ENCODE measurements around the gene VMP1.
A peak's percentile ranks its signal among the peaks of the same experiment; 100 is the strongest.
"Not testable (repeated sequence)": the region's sequence is repeated elsewhere in the genome, so short reads cannot be mapped to it uniquely, and the experiment has no call there.

Gene VMP1

GRCh38 chr17:59783221-59784047 is 76.0 kb downstream of the VMP1 start:
- no peak for DNase-seq

GRCh38 chr17:59785091-59785799 is 77.8 kb downstream of the VMP1 start:
- no peak for DNase-seq

GRCh38 chr17:59786213-59786535 is 78.7 kb downstream of the VMP1 start:
- DNase-seq = no peak

DNA sequence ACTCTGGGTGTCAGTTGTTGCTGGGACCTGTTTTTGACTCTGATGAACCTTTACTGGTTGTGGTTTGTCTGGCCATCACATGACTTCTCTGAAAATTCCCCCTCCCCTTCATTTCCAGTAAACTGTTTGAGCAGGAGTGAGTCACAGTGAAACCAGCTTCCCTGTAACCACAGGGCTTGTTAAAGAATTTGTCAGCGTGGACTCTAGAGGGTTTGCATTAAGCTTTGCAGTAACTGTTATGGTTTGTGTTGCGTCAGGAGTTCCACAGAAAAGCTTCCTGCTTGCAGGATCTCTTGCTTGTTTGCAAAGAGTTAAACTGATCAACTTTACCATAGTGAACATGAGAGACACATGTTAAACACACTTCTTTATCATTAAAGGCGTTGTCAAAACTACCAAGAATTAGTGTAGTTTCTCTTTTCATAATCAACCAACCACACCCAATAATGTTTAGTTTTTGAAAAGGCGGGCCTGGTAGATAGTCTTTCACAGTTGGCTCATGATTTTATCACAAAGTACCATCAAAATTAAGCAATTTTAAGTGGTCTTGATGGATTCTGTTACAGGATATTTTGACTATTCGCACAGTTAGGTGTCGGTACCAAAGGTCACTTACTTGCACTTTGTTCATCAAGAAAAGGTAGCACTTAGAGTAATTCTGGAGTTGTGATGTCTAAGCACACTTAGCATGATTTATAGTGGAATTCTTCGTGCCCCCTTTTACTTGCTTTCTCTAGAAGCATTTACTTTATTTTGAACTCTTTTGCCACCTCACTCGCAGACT is 79.3 kb downstream of the VMP1 start:
- DNase-seq = peak; percentile 51

- DNase-seq = not testable (repeated sequence)
Observed at GRCh38 chr17:59789849-59790248, 82.4 kb downstream of the VMP1 start.

DNA sequence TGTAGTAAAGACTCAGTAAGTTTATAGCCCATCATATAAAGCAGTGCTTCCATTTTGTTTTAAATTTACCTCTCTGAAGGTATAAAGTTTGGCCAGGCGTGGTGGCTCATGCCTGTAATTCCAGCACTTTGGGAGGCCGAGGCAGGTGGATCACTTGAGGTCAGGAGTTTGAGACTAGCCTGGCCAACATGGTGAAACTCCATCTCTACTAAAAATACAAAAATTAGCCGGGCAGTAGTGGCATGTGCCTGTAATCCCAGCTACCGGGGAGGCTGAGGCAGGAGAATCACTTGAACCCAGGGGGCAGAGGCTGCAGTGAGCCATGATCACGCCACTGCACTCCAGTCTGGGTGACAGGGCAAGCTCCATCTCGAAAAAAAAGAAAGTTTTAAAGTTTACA is 83.0 kb downstream of the VMP1 start:
- not testable (repeated sequence) for DNase-seq

DNA sequence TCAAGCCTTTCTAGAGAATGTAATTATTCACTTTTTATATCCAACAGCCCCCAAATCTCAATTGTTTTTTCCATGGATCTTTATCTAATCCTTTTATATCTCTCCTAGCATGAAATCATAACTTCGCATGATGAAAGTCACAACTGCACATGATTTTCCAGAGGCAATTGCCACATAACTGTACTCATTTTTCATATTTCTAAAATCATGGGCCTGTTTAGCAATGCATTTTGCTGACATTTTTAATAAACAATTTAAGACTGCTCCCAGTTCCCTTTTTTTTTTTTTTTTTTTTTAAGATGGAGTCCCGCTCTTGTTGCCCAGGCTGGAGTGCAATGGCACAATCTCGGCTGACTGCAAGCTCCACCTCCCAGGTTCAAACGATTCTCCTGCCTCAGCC is 83.5 kb downstream of the VMP1 start:
- DNase-seq = no peak

- DNase-seq = no peak
Observed at GRCh38 chr17:59791603-59792457, 84.4 kb downstream of the VMP1 start.

GRCh38 chr17:59792458-59792823 is 85.0 kb downstream of the VMP1 start:
- DNase-seq = not testable (repeated sequence)

GRCh38 chr17:59793205-59793604 is 85.8 kb downstream of the VMP1 start:
- no peak for DNase-seq

GRCh38 chr17:59796138-59796537 is 88.7 kb downstream of the VMP1 start:
- DNase-seq = no peak

DNA sequence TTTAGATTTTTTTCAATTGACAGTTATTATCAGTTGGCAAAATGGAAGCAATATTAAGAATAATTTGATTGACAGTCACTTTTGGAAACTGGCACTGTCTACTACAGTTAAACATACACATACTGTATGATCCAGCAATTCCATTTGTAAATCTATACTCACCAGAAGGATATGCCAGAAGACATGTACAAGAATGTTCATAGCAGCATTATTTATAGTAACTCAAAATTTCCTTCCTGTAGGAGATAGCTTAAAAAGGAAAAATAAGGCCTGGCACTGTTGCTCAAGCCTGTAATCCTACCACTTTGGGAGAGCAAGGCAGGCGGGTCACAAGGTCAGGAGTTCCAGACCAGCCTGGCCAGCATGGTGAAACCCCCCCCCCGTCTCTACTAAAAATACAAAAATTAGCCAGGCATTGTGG is 89.3 kb downstream of the VMP1 start:
- DNase-seq = no peak

DNA sequence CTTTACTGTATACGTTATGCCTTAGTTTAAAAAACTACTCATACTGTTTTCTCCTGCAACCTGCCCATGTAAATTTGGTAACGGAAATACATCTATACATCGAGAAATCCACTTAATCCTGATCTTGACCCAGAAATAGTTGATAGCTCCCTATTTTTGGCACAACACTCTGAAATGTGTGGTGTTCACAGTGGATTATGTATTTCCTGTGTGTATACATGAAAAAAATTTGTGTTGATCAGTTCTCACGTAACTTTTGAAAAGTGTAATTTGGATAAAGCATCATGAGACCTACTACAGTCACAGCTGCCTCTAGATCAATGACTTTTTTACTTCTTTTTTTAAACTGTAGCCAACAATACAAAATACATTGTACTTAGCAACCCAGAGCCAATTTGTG is 90.7 kb downstream of the VMP1 start:
- DNase-seq = no peak

- no peak for DNase-seq
Observed at GRCh38 chr17:59800530-59800942, 93.1 kb downstream of the VMP1 start.

DNA sequence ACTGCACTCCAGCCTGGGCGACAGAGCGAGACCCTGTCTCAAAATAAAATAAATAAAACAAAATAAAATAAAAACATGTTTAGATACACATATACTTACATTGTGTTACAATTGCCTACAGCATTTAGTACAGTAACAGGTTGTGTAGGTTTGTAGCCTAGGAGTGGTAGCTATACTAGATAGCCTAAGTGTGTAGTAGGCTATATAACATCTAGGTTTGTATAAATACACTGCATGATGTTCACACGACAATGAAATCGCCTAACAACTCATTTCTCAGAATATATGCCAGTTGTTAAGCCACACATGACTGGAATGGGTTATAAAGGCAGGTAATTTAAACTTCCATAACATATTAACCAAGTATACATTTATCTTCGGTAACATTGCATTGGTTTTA is 94.7 kb downstream of the VMP1 start:
- no peak for DNase-seq

DNA sequence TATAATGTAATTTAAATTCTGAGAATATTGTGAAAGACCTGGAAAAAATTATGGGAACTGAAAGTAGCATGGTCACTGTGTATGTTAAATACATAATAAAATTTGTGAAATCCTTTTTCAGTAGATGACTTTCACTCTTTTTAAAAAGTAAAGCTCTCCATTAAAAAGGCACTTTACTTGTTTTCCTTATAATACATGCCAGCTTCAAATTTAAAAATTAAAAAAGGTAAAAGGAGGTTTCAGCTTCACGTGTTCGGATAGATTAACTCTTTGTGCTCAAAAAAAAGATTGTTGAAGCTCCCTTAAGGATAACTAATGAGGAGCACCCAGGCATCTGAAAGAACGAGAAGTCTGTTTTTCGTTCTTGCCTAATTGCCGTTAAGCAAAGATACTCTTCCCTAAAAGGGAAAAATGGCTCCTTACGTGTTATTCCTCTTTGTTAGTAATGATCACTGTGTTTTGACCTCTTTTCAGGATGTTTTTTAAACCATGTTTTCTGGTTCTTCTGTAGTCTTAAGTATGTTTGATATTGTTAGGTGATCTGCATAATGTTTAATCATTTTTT is 97.5 kb downstream of the VMP1 start:
- DNase-seq = no peak

DNA sequence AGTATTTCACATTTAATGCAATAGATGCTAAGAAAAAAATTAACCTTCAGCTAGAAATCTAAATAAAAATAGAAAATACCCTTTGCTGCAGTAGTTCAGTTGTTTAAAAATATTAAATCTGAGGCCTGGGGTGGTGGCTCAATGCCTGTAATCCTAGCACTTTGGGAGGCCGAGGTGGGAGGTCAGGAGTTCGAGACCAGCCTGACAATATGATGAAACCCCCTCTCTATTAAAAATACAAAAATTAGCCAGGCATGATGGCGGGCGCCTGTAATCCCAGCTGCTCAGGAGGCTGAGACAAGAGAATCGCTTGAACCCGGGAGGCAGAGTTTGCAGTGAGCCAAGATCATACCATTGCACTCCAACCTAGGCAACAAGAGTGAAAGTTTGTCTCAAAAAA is 98.9 kb downstream of the VMP1 start:
- not testable (repeated sequence) for DNase-seq

DNA sequence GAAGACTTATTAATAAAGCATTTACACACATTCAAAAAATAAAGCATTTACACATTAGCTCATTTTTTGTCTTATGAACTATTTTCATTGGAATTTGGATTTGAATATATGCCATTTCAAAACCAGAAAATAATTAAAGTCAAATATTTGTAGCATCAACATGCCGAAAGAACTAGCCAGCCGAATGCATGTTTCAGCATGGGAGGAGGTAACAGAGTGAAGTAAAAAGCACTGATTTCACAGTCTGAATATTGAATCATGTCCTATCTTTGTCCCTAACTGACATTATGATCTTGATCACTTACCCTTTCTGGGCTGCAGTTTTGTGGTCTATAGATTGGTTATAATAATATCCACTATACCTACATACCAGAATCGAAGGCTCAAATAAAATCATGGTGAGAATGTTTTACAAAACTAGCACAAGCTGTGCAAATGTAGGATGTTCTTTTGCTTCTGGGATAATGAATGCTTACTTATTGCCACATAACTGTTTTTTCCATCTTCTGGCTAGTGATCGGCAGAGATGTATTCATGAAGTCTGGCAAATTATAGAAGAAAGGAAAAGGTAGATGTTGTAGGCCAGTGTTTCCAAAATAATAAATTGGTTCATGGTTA is 100.5 kb downstream of the VMP1 start:
- no peak for DNase-seq

DNA sequence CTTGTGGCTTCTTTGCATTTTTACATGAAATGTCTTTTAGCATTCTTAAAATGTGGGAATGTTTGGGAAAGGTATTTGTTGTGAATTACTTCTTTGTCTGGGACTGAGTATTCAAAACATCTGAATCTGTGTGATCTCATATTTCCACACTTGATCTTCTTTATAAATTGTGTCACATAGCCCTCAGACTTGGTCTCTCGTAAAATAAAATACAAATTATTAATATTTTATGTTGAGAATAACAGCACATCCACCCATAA is 103.4 kb downstream of the VMP1 start:
- no peak for DNase-seq

- no peak for DNase-seq
Observed at GRCh38 chr17:59811209-59811608, 103.8 kb downstream of the VMP1 start.

DNA sequence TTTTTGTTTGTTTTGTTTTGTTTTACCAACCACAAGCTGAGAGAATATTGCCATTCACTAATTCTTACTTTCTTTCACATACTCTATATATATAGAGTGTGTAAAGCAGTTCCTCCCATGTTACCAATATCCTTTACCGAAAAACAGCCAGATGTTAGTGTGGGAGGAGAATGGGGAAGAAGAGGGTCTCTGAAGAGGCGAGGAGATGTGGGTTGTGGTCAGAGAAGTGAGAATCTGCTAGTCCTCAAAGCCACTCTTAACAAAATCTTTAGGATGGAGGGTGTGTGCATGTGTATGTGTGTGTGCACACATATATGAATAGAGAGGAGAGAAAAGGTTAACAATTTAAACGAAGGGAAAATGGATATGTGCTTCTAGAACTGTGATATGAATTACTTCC is 104.7 kb downstream of the VMP1 start:
- DNase-seq = no peak

GRCh38 chr17:59814276-59814675 is 106.8 kb downstream of the VMP1 start:
- no peak for DNase-seq

All from NCI-H774 (cell line).